Mesendoderm (in vitro differentiated cells): Measurements from ENCODE around the gene G2E3.
"Not testable (repeated sequence)": the region's sequence is repeated elsewhere in the genome, so short reads cannot be mapped to it uniquely, and the experiment has no call there.

Experiments used
- DNase-seq: peaks from one replicate; pipeline ENCODE4 v3.0.0; 2013
- H2AK5ac ChIP-seq: 2 replicates; pipeline ENCODE4 v1.6.1; 2013; ENCODE audit warnings: low read length, inconsistent platforms
- H2BK120ac ChIP-seq: 2 replicates; pipeline ENCODE4 v1.6.1; 2013; ENCODE audit warnings: low read depth, mild to moderate bottlenecking, low read length, moderate library complexity, mixed read lengths
- H2BK15ac ChIP-seq: replicated peaks from 2 replicates; pipeline ENCODE4 v1.6.1; 2013; ENCODE audit warnings: low read depth, mild to moderate bottlenecking, moderate library complexity
- H2BK5ac ChIP-seq: 2 replicates; pipeline ENCODE4 v1.6.1; 2013; ENCODE audit warnings: low read length, inconsistent platforms
- H3K18ac ChIP-seq: 2 replicates; pipeline ENCODE4 v1.6.1; 2013; ENCODE audit warnings: mild to moderate bottlenecking, low read length, mixed read lengths
- H3K23ac ChIP-seq: one replicate; pipeline ENCODE4 v1.6.1; 2013; ENCODE audit warnings: low read length
- H3K27ac ChIP-seq: 2 replicates; pipeline ENCODE4 v1.5.1; 2013; ENCODE audit warnings: low read depth, mild to moderate bottlenecking, inconsistent platforms, low read length, moderate library complexity
- H3K27me3 ChIP-seq: 2 replicates; pipeline ENCODE4 v1.6.1; 2013; ENCODE audit warnings: low read length, control low read depth, mild to moderate bottlenecking, inconsistent platforms; ENCODE audit not compliant: insufficient read depth, poor library complexity
- H3K36me3 ChIP-seq: 2 replicates; pipeline ENCODE4 v1.6.1; 2013; ENCODE audit warnings: low read length, inconsistent platforms; ENCODE audit not compliant: control insufficient read depth, insufficient read depth
- H3K4ac ChIP-seq: one replicate; pipeline ENCODE4 v1.6.1; 2013; ENCODE audit warnings: low read depth, mild to moderate bottlenecking, low read length, moderate library complexity
- H3K4me1 ChIP-seq: 2 replicates; pipeline ENCODE4 v1.6.1; 2013; ENCODE audit warnings: low read depth, low read length, inconsistent platforms; ENCODE audit not compliant: control insufficient read depth
- H3K4me2 ChIP-seq: 2 replicates; pipeline ENCODE4 v1.6.1; 2013; ENCODE audit warnings: low read length
- H3K4me3 ChIP-seq: 2 replicates; pipeline ENCODE4 v1.5.1; 2013; ENCODE audit warnings: mild to moderate bottlenecking, low read length
- H3K56ac ChIP-seq: one replicate; pipeline ENCODE4 v1.6.1; 2013; ENCODE audit warnings: low read length
- H3K79me1 ChIP-seq: 2 replicates; pipeline ENCODE4 v1.6.1; 2013; ENCODE audit warnings: low read length, inconsistent platforms
- H3K79me2 ChIP-seq: 2 replicates; pipeline ENCODE4 v1.6.1; 2013; ENCODE audit warnings: mild to moderate bottlenecking, low read length; ENCODE audit not compliant: control insufficient read depth, insufficient read depth
- H3K9ac ChIP-seq: 2 replicates; pipeline ENCODE4 v1.6.1; 2013; ENCODE audit warnings: low read length, inconsistent platforms
- H4K5ac ChIP-seq: one replicate; pipeline ENCODE4 v1.6.1; 2013; ENCODE audit warnings: low read length
- H4K8ac ChIP-seq: one replicate; pipeline ENCODE4 v1.6.1; 2013; ENCODE audit warnings: low read depth, mild to moderate bottlenecking, control low read depth, low read length, moderate library complexity
- WGBS: extraction: QIAGEN DNeasy Blood & Tissue Kit; methylation state at CpG from one replicate; pipeline ENCODE4 v1.1.7; 2013; ENCODE audit warnings: low lambda C conversion rate, missing lambda C conversion rate; ENCODE audit not compliant: insufficient coverage; ENCODE audit errors: extremely low coverage; 5-methylcytosine and 5-hydroxymethylcytosine counted together

Gene G2E3

DNA sequence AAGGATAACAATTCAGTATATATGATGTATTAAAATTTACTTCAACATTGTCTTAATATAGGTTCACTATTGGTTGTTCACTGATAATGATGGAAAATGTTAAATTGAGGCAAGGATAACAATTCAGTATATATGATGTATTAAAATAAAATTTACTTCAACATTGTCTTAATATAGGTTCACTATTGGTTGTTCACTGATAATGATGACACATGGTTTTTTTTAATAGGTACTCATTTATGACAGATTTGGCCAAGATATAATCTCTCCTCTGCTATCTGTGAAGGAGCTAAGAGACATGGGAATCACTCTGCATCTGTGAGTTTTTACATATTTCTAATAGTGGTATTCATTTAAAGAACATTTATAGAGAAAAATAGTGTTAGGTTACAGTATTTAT lies 71.3 kb downstream of the G2E3 start:
- Histone ChIP-seq H2BK5ac (no peak overlapping the region), H3K36me3 (peaks cover 1% of the 10 kb centered on the region)

DNA sequence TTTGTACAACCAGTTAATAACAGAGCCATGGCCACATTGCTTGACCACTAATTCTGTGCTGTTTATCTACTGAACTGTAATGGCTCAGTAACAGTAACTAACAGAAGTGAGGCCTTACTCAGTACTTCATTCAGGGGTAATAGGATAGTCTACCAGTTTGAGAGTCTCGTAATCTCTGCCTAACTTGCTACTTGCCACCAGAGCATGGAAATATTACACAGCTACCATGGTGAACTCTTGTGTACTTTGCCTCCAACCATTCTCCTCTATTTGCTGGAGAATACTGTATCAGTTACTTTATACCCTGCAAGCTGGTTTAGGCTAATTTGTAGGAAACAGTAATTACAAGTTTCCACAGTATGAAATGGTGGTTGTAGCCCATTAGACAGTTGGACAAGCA lies 73.8 kb downstream of the G2E3 start:
- no peak overlapping the region for H2AK5ac ChIP-seq
- H3K36me3 ChIP-seq: peaks cover 1% of the 10 kb centered on the region
- no peak overlapping the region for H3K27ac ChIP-seq
- H3K79me1 ChIP-seq: peaks cover 3% of the 10 kb centered on the region
- H3K18ac ChIP-seq: no peak overlapping the region
- H3K56ac ChIP-seq: no peak overlapping the region
- no peak overlapping the region for H2BK5ac ChIP-seq
- H3K23ac ChIP-seq: no peak overlapping the region
- no peaks in the 10 kb centered on the region for H3K4me1 ChIP-seq
- DNase-seq: no peak
- no peak overlapping the region for H3K4ac ChIP-seq
- peaks cover 2% of the 10 kb centered on the region for H3K79me2 ChIP-seq
- no peak overlapping the region for H3K4me2 ChIP-seq
- no peak overlapping the region for H2BK15ac ChIP-seq
- H3K9ac ChIP-seq: no peak overlapping the region
- WGBS: no CpG with 5 or more reads among the region's 1 CpG
- no peak overlapping the region for H4K5ac ChIP-seq
- no peaks in the 10 kb centered on the region for H3K27me3 ChIP-seq
- no peak overlapping the region for H3K4me3 ChIP-seq
- H2BK120ac ChIP-seq: no peak overlapping the region
- H4K8ac ChIP-seq: no peak overlapping the region

More for the DNA sequence above, 71.3 kb downstream of the G2E3 start:
- Histone ChIP-seq H3K23ac (no peak overlapping the region), H3K18ac (no peak overlapping the region), H4K5ac (no peak overlapping the region), H3K4ac (no peak overlapping the region), H2BK15ac (no peak overlapping the region), H3K27ac (no peak overlapping the region), H3K4me3 (no peak overlapping the region), H3K27me3 (no peaks in the 10 kb centered on the region), H2AK5ac (no peak overlapping the region), H3K4me2 (no peak overlapping the region), H3K79me1 (peaks cover 8% of the 10 kb centered on the region), H3K4me1 (no peaks in the 10 kb centered on the region), H3K79me2 (peaks cover 12% of the 10 kb centered on the region), H4K8ac (no peak overlapping the region), H2BK120ac (no peak overlapping the region), H3K56ac (no peak overlapping the region), H3K9ac (no peak overlapping the region)
- DNase-seq: no peak

DNA sequence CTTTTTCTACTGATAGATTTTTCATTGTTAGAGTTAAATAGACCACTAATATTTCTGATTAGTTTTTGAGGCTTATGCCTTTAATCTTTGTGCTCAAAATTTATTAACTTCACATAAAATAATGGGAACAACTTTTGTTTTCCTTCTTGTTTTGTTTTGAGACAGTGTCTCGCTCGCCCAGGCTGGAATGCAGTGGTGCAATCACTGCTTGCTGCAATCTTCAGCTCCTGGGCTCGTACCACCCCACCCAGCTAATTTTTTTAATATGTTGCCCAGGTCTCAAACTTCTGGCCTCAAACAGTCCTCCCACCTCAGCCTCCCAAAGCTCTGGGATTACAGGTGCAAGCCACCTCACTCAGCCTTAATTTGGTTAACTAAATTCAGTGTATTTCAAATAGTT lies 80.0 kb downstream of the G2E3 start:
- Histone ChIP-seq H3K23ac (no peak overlapping the region), H2AK5ac (no peak overlapping the region), H3K27ac (no peak overlapping the region), H2BK15ac (no peak overlapping the region), H3K18ac (no peak overlapping the region), H3K4ac (no peak overlapping the region), H3K4me1 (no peaks in the 10 kb centered on the region), H2BK5ac (no peak overlapping the region), H4K8ac (no peak overlapping the region), H3K9ac (no peak overlapping the region), H3K79me2 (no peaks in the 10 kb centered on the region), H2BK120ac (no peak overlapping the region), H3K79me1 (no peaks in the 10 kb centered on the region), H3K4me2 (no peak overlapping the region), H3K56ac (no peak overlapping the region), H3K4me3 (no peak overlapping the region), H3K27me3 (no peaks in the 10 kb centered on the region), H3K36me3 (peaks cover 1% of the 10 kb centered on the region), H4K5ac (no peak overlapping the region)
- no CpG with 5 or more reads among the region's 3 CpGs for WGBS
- no peak for DNase-seq

DNA sequence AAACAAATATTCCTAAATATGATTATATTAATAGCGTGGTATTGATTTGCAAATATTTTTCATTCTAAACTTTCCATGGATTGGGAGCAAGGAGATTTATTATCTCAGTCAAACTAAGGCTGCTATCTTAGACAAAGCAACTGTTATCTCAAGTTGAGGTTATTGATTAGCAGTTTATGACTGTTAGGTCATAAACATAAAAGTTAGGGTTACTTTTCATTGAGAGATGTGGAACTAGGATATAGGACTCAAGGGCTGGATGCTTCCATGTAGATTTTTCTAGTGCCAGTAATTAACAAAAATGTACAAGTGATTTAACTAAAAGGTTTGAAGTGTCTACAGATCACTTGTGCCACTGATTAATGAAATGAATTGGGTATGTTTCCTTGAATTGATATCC lies 82.2 kb downstream of the G2E3 start:
- H3K27me3 ChIP-seq: no peaks in the 10 kb centered on the region
- no peaks in the 10 kb centered on the region for H3K36me3 ChIP-seq
- H3K18ac ChIP-seq: no peak overlapping the region

DNA sequence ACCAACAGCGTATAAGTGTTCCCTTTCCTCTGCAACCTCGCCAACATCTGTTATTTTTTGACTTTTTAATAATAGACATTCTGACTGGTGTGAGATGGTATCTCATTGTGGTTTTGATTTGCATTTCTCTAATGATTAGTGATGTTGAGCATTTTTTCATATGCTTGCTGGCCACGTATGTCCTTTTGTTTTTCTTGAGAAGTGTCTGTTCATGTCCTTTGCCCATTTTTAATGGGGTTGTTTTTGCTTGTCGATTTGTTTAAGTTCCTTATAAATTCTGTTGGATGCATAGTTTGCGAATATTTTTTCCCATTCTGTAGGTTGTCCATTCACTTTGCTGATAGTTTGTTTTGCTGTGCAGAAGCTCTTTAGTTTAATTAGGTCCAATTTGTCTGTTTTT lies 85.5 kb downstream of the G2E3 start:
- H3K36me3 ChIP-seq: not testable (repeated sequence)

More for the DNA sequence above, 82.2 kb downstream of the G2E3 start:
- DNase-seq: no peak
- Histone ChIP-seq H2BK120ac (no peak overlapping the region), H3K27ac (no peak overlapping the region), H2AK5ac (no peak overlapping the region), H3K4me2 (no peak overlapping the region), H4K5ac (no peak overlapping the region), H3K56ac (no peak overlapping the region), H3K9ac (no peak overlapping the region), H3K4ac (no peak overlapping the region), H3K23ac (no peak overlapping the region), H2BK5ac (no peak overlapping the region), H2BK15ac (no peak overlapping the region), H3K79me2 (no peaks in the 10 kb centered on the region), H3K79me1 (no peaks in the 10 kb centered on the region), H4K8ac (no peak overlapping the region), H3K4me1 (no peaks in the 10 kb centered on the region), H3K4me3 (no peak overlapping the region)
- whole genome bisulfite sequencing: no CpG with 5 or more reads among the region's 1 CpG

DNA sequence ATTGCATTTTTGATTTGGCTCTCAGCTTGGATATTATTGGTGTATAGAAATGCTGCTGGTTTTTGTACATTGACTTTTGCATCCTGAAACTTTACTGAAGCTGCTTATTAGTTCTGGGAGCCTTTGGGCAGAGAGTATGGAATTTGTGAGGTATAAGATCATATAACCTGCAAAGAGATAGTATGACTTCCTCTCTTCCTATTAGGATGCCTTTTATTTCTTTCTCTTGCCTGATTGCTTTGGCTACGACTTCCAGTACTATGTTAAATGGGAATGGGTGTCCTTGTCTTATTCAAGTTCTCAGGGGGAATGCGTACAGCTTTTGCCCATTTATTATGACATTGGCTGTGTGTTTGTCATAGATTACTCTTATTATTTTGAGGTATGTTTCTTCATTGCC lies 86.6 kb downstream of the G2E3 start:
- no peak overlapping the region for H3K4ac ChIP-seq
- H2BK120ac ChIP-seq: no peak overlapping the region
- H3K79me2 ChIP-seq: no peaks in the 10 kb centered on the region
- H3K27me3 ChIP-seq: no peaks in the 10 kb centered on the region
- H3K56ac ChIP-seq: no peak overlapping the region
- H3K27ac ChIP-seq: no peak overlapping the region
- no peak overlapping the region for H3K4me3 ChIP-seq
- H2BK15ac ChIP-seq: no peak overlapping the region
- WGBS: no CpG with 5 or more reads among the region's 2 CpGs
- no peak overlapping the region for H3K18ac ChIP-seq
- no peaks in the 10 kb centered on the region for H3K4me1 ChIP-seq
- H3K79me1 ChIP-seq: no peaks in the 10 kb centered on the region
- no peak overlapping the region for H2AK5ac ChIP-seq
- no peaks in the 10 kb centered on the region for H3K36me3 ChIP-seq
- H4K5ac ChIP-seq: no peak overlapping the region
- DNase-seq: no peak
- no peak overlapping the region for H3K23ac ChIP-seq
- no peak overlapping the region for H3K9ac ChIP-seq
- H3K4me2 ChIP-seq: no peak overlapping the region
- H2BK5ac ChIP-seq: no peak overlapping the region
- no peak overlapping the region for H4K8ac ChIP-seq

More for the DNA sequence above, 85.5 kb downstream of the G2E3 start:
- not testable (repeated sequence) for H3K4me3 ChIP-seq, H3K27me3 ChIP-seq, H3K9ac ChIP-seq, H2BK15ac ChIP-seq, DNase-seq, H3K4me2 ChIP-seq, H3K23ac ChIP-seq, H2BK120ac ChIP-seq, H2BK5ac ChIP-seq, H3K4ac ChIP-seq, H3K79me1 ChIP-seq, H3K56ac ChIP-seq, H3K18ac ChIP-seq, H4K5ac ChIP-seq, H3K4me1 ChIP-seq, H4K8ac ChIP-seq, H2AK5ac ChIP-seq, H3K79me2 ChIP-seq, H3K27ac ChIP-seq
- no CpG with 5 or more reads among the region's 5 CpGs for WGBS
